GM19455 (cell line): ENCODE measurements around the gene NUS1.
"Not testable (repeated sequence)": the region's sequence is repeated elsewhere in the genome, so short reads cannot be mapped to it uniquely, and the experiment has no call there.

Source experiments
- ATAC-seq: cut with Tn5 transposase; IDR thresholded peaks from one replicate; pipeline ENCODE4 v1.9.1; 2021; ENCODE audit not compliant: unreplicated experiment

Gene NUS1

GRCh38 chr6:117711369-117711768 is 36.1 kb downstream of the NUS1 start:
- ATAC-seq = no peak

DNA sequence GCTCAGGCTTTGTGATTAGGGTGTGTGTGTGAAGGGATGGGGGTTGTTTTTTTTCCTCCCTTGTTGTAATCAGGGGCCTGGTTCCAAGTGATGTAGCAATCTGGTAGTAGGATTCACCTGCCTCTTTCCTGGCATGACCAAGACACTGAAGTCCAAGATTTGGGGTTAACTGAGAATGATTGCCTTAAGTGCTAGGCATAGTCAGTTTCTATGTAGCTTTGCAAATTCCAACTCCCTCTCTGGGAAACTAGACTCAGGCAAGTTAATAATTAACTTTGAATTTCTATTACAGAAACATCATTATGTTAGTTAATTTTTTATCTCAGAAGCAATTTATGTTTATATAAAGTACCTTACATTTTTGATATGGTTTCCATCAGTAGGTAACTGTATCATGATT is 43.6 kb downstream of the NUS1 start:
- ATAC-seq = no peak

DNA sequence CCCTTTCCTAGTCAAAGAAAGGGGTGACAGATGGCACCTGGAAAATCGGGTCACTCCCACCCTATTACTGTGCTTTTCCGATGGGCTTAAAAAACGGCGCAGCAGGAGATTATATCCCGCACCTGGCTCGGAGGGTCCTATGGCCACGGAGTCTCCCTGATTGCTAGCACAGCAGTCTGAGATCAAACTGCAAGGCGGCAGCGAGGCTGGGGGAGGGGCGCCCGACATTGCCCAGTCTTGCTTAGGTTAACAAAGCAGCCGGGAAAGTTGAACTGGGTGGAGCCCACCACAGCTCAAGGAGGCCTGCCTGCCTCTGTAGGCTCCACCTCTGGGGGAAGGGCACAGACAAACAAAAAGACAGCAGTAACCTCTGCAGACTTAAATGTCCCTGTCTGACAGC is 46.3 kb downstream of the NUS1 start:
- ATAC-seq = not testable (repeated sequence)

DNA sequence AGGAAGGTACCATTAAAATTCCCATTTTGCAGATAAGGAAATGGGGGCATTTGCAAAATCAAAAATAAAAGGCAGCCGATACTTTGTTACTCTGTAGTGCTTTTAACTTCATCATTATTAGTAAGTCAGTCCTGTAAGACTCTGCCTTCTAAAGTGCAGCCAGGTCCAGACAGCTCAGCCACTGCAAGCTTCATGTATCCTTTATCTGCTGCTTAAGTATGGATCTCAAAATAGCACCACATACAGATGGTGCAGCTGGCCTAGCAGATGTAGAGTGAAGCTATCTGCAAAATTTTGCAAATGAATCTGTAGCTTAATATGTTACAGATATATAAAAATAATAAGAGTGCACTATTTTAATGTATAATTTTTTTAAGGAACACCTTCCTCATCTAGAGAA is 53.4 kb downstream of the NUS1 start:
- no peak for ATAC-seq

DNA sequence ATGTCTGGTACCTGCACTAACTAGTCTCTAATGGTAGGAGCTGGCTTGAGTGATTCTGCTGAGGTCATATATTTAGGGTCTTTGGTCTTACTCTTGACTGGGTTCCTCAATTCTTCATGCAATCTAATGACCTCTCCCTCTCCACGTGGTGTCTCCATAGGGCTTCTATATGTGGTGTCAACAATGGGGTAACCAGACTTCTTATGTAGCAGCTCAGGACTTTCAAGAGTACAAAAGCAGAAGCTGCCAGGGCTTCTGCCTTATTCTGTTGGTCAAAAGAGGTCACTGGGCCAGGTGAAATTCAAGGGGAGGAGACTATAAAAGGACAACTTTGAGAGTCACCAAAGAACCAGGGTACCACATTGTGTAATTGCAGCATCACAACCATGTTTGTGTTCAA is 54.3 kb downstream of the NUS1 start:
- ATAC-seq = no peak

- no peak for ATAC-seq
Measured at GRCh38 chr6:117733341-117733740, 58.1 kb downstream of the NUS1 start.

GRCh38 chr6:117739869-117740268 is 64.6 kb downstream of the NUS1 start:
- no peak for ATAC-seq

DNA sequence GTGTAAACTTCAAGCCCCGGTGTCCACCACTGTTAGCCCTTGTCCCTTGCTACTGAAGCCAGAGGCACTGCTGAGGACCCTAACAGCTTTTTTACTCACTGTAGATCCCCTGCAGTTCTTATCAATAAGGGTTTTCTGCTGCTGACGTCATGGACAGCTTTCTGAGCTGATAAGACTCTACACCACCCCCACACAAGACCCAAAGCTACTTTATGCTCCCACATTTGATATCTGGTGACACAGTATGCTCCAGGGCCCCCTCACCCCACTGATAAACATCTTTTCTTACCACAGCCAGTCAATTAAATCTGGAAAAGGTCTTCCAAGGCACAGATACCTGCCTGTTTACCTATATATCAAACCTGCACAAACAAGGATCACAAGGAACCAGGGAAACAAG is 65.3 kb downstream of the NUS1 start:
- ATAC-seq = no peak

- ATAC-seq = not testable (repeated sequence)
Measured at GRCh38 chr6:117750675-117751074, 75.4 kb downstream of the NUS1 start.
